NCI-H2029 treated with DMSO at 0.1 percent for 48 hours (cell line): ENCODE measurements around the gene GPRC5A.

Experiments used
- DNase-seq: peaks from one replicate; lab custom pipeline; 2025; lab: John Stamatoyannopoulos, UW

GPRC5A gene

DNA sequence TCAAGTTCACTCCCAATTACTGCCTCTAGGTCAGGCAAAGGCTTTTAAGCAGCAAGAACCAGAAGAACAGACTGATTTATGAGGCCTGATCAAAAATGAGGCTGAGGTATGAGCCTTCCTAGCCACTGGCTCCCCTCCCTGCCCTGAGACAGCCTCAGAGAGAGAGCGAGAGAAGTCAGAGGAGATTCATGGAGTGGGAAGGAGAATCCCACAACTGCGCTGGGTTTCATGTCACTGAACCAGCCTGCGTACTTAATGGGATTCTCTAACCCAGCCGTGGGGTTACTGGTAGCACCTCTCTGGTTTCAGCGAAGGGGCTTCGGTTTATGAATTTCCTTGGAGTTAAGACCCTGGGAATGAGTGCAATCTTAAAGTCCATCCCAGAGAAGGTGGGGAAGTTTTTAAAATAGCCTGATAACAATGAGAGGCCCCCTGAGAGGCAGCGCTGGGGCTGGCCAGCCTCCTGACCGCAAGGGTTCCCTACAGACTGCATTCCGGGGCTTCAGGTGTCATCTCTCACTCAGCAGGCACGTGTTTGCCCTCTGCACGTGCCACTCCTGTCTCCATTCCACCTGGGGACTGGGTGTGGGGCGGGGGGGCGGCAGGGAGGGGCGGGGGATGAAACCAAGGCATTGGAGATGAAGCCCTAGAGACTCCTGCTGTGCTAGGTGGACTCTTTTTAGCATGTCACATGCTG is 6.1 kb upstream of the GPRC5A start:
- DNase-seq: no peak

DNA sequence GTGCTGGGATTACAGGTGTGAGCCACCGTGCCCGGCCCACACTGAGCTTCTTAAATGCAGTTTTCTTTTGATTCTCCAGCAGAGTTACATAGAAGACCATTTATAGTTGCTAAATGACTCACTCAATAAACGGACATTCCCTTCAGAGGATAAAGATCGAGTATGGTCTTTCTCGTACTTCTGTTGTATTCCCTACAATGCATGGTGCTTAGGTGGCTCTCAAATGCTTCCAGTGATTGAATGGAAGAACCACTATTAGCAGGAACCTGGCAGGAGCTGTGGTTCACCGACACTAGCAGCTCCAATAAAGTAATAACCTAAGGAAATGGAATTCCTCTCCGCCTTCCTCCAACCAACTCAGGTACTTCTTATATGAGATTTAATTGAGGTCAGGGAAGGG is 3.9 kb upstream of the GPRC5A start:
- no peak for DNase-seq

DNA sequence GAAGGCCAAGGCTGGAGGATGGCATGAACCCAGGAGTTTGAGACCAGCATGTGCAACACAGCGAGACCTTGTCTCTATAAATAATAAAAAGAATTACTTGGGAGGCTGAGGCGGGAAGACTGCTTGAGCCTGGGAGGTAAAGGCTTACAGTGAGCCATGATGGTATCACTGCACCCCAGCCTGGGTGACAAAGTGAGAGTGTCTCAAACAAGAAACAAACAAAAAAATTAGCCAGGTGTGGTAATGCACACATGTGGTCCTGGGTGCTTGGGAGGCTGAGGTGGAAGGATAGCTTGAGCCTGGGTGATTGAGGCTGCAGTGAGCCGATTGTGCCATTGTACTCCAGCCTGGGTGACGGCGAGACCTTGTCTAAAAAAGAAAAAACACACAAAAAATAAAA is 1.7 kb upstream of the GPRC5A start:
- no peak for DNase-seq

DNA sequence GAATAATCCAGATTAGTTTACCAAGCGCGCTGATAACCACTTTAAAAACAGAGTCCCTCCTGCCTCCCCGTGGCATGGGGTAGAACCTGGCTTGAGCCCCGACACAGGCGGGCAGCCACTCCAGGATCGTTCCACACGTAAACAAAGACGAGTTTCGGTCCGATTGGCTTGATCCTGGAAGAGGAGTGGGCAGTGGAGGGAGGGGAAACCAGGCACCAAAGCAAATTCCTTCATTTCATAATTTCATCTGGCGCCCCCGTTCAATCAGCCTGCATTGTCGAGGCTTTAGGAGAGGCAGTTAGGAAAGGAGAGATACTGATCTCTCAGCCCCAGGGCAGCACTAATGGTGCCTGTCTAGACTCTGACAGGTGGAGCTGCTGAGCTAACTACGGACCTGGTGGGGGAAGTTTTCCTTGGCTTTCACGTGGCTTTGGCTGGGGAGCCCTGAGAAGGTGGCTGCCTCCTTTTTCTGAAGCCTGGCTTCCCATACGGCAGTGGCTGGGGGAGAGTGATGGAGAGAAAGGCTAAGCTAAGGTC is 751 bp upstream of the GPRC5A start:
- no peak for DNase-seq

DNA sequence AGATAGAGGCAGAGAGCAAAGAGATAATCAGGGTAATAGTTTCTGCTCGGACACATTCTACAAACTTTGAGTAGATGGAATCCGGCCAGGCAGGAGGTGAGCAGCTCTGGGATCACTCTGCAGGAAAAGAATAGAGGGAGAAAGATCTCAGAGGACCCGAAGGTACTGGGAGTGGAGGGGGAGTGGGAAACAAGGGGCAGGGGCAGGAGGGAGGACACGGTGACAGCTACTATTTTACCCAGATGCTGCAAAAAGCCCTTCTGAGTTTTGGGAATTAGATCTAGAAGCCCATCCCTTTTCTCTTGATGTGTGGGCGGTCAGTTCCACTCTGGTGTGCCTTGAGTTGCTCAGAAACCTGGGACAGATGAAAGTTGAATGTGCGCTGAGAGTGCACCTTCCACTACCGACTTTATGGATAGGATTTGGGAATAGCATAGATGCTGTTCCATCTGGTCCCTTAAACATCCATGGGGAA is 556 bp downstream of the GPRC5A start:
- no peak for DNase-seq

DNA sequence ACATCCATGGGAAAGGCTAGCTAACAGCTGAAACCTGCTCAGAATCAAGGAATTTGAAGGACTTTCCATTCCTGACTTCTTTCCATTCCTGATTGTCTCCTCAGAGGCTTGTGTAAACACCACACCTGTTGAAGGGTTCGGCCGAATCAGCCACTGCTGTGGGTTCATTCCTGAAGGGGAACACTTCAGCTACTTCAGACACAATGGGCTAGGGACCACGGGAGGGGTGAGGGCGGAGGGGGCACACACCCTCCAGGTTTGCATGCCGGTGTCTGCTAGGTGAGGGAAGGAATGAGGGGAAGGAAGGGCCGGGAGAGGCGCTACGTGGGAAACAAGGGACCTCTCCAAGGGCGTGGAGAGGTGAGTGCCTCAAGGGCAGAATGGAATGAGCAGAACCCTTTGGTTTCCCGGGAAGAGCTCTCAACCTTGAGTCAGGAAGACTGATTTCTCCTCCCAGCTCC is 1.3 kb downstream of the GPRC5A start:
- DNase-seq: peak; percentile 37

DNA sequence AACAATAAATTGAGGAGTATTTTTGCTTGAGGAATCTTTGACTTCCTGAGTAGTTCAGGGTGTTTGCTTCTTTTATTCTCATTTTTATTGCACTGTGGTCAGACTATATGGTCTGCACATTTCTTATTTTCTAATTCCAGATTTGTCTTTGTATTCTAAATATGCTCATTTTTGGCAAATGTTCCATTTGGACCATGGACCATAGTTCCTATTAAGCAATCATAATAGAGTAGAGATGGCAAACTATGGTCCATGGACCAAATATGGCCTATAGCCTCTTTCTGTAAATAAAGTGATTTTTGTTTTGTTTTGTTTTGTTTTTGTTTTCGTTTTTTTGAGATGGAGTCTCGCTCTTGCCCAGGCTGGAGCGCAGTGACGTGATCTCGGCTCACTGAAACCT is 2.1 kb downstream of the GPRC5A start:
- DNase-seq: no peak

DNA sequence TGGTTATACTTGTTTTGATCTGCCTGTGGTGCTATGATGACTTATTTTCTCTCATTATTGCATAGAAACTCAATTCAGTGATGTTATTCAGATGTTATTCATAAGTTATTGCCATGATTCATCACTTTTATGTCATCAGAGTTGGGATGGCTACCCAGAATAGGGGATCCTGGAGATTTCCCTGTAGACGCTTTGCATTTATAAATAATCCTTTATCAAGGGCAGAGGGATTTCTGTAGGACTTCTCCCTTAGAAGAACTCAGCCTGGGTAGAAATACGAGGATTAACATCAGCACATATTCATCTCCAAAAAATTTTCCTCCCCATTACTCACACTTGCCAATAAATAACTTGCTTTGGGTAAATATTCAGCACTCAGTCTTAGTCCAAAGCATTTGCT is 4.9 kb downstream of the GPRC5A start:
- no peak for DNase-seq

DNA sequence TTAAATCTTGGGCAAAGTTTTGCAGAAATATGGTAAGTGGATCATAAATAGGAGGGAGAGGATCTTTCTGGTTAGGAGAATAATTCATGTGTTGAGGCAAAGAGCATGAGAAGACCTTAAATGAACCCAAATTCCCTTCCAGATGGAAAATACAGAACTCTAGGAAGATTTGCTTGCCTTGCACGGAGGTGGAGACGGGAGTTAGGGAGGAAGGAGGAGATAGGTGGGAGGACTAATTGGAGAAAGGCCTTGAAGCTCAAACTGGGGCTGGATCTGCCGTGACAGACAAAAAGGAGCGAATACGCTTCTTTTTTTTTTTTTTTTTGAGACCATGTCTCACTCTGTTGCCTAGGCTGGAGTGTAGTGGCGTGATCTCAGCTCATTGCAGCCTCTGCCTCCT is 5.9 kb downstream of the GPRC5A start:
- DNase-seq: no peak

DNA sequence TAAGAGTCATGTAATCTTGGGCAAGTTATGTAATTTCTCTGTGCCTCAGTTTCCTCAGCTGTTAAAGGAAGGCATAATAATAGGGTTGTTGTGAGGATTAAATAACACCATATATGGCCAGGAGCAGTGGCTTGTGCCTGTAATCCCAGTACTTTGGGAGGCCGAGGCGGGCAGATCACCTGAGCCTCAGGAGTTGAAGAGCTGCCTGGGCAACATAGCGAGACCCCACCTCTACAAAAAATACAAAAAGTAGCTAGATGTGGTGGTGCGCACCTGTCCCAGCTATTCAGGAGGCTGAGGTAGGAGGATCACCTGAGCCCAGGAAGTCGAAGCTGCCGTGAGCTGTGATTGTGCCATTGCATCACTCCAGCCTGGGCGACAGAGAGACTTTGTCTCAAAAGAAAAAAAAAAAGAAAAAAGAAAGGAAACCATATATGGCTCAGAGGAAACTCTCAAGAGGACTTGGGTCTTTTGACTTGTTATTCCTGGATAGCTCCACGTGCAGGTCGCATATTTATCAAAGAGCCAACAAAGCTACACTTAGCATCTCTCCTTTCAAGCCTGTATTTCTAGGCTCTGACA is 6.9 kb downstream of the GPRC5A start:
- no peak for DNase-seq

DNA sequence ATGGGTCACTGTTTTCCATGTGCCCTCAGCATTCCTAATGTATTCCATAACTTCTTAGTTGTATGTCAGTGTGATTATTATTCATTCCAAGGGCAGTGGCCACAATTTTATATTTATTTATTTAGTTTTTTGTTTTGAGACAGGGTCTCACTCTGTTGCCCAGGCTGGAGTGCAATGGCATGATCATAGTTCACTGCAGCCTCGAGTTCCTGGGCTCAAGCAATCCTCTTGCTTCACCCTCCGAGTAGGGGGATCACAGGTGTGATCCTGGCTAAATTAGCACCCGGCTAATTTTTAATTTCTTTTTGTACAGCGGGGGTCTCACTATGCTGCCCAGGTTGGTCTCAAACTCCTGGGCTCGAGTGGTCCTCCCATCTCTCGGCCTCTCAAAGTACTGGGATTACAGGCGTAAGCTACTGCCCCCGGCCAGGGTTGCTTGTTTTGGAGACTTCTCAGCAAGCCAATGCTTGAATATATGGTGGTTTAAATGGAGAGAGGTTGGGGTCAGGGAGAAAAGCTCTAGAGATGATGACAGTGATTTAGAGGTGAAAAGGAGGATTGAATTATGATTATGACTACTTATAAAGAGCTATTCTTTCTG is 7.6 kb downstream of the GPRC5A start:
- no peak for DNase-seq

DNA sequence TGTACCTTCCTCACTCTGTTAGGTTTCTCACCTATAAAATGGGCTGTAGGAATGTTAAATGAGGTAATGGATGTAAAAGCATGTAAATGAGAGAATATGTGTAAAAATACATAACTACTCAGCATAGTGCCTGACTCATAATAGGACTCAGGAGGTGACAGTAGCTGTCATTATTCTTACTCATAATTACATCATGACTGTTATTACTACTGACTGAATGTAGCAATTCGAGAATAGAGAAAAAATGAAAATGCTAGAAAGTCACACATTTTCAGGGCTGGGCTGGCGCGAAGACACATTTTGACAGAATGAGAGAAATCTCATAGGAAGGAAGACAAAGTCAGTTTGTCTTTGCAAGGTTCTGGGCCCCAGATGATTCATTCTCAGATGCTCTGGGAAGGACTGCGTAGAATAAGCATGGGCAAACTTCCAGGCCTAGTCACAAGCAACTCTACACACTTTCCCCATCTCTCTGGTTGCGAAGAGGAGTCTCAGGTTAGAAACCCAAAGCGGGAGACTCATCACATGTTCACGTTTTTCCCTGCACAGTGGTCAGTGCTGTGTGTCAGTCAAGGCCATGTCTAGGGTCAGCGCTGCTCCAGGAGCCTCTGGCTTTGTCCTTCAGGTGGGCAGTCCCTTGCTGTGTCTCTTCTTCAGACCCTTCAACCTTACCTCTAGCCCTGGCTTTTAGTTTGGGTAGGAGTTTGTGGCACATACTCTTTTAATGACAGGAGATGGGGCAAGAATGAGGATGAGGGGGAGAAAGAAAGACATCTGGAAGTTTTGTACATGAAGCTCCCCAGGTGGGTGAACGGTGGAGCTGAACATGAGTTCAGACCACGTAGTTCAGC is 8.4 kb downstream of the GPRC5A start:
- DNase-seq: no peak

DNA sequence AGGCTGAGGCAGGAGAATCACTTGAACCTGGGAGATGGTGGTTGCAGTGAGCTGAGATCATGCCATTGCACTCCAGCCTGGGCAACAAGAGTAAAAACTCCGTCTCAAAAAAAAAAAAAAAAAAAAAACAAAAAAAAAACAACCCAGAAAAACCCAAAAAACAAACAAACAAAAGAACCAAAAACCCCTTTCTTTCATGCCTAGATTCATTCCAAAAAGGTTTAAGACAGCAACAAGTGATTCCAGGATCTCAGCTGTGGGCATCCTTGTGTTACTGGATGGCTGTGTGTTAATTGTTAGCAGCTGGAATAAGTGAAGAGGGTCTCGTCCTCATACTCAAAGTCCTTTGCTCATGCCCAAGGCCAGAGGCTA is 9.4 kb downstream of the GPRC5A start:
- DNase-seq: no peak

DNA sequence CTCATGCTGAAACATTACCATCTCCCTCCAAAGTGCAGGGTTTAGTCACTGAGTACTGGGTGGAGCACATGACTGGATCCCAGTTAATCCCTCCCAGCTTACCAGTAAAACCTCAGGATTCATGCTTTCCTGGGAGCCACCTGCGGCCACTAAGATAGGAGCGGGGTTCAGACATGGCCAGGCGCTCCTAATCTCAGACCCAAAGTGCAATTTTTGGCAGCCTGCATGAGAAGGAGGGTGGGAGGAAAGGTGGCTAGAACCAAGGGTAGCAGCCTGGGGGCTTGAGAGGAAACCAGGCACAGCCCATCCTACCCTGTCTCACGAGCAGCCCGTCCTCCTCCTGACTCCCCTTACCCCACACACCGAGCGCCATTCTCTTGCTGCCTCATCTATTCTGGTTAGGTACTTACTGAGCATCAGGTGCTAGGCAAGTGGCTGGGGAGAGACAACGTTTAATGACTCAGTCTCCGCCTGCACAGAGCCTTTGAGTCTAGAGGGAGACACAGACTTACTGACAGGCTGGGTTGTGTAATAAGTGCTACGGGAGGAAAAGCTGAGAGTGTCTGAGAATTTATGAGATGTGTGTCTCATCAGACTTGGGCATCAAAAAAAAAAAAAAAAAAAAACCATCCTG is 9.9 kb downstream of the GPRC5A start:
- DNase-seq: no peak

DNA sequence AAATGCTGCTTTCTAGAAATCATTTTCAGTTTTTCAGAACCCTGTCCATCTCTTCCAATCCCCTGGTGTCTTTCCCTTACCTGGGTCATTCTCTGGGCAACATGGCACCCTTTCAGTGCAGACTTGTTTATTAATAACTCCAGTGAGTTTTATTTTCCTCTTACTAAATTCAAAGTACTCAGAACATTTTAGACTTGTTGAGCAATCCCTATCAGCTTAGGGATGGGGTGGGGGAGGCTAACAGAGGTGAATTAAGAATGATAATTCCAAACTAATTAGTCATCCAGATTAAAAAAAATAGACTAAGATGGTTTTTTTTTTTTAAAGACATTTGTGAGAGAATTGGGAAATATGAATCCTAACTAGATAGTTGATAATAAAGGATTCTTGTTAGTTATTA is 10.7 kb downstream of the GPRC5A start:
- no peak for DNase-seq

DNA sequence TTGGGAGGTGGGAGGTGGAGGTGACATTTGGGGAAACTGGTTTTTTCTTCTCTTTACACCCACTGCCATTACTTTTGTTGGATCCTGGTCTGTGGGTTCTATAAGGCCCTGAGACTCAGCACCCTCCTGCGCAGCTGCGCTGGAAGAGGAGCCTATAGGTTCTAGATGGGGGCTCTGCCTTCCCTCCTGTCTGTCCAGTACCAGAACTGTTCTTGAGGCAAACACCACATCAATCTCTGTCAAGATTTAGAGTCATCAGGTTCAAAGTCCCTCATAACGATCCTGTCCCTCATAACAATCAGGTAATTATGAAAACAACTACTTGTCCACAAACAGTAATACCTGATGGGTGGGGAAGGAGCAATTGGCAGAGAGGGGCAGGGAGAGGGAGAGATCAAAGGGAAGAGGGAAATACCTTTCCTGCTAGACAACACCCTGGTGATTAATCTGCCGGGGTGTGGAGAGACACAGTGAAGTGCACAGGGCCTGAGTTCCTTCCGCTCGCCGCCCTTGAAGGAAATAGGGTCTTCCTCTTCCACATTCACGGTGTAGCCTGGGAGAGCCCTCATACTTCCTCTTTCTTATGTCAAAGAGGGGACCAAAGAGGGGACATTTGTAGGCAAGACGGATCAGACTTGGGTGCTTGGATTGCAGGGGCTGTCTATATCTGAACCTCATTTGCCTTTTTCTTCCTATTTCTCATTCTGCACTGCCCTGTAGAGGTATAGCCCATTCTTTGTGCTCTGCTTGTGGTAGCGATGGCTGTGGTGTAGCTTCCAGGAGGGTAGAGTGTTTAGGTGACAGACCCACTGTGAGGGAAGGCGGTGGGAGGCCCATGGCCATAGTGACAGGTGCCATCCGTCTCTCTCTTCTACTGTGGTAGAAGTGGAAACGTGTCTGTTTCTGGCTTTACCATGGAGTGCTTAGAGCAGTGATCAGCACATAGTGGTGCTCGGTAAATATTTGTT is 12.6 kb downstream of the GPRC5A start:
- DNase-seq: no peak

DNA sequence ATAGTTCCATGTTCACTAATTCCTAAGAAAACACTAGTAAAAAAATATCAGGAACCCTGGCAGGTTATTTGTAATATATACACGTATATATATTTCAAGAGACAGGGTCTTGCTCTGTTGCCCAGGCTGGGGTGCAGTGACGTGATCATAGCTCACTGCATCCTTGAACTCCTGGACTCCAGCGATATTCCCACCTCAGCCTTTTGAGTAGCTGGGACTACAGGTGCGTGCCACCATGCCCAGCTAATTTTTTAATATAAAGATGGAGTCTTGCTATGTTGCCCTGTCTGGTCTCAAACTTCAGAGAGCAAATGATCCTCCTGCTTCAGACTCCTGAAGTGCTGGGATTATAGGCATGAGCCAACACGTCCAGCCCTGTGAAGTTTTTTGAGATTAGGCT is 16.2 kb downstream of the GPRC5A start:
- no peak for DNase-seq

DNA sequence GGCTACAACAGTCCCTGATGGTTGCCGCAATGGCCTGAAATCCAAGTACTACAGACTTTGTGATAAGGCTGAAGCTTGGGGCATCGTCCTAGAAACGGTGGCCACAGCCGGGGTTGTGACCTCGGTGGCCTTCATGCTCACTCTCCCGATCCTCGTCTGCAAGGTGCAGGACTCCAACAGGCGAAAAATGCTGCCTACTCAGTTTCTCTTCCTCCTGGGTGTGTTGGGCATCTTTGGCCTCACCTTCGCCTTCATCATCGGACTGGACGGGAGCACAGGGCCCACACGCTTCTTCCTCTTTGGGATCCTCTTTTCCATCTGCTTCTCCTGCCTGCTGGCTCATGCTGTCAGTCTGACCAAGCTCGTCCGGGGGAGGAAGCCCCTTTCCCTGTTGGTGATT is 16.9 kb downstream of the GPRC5A start:
- DNase-seq: no peak

DNA sequence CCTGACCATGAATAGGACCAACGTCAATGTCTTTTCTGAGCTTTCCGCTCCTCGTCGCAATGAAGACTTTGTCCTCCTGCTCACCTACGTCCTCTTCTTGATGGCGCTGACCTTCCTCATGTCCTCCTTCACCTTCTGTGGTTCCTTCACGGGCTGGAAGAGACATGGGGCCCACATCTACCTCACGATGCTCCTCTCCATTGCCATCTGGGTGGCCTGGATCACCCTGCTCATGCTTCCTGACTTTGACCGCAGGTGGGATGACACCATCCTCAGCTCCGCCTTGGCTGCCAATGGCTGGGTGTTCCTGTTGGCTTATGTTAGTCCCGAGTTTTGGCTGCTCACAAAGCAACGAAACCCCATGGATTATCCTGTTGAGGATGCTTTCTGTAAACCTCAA is 17.3 kb downstream of the GPRC5A start:
- DNase-seq: no peak

DNA sequence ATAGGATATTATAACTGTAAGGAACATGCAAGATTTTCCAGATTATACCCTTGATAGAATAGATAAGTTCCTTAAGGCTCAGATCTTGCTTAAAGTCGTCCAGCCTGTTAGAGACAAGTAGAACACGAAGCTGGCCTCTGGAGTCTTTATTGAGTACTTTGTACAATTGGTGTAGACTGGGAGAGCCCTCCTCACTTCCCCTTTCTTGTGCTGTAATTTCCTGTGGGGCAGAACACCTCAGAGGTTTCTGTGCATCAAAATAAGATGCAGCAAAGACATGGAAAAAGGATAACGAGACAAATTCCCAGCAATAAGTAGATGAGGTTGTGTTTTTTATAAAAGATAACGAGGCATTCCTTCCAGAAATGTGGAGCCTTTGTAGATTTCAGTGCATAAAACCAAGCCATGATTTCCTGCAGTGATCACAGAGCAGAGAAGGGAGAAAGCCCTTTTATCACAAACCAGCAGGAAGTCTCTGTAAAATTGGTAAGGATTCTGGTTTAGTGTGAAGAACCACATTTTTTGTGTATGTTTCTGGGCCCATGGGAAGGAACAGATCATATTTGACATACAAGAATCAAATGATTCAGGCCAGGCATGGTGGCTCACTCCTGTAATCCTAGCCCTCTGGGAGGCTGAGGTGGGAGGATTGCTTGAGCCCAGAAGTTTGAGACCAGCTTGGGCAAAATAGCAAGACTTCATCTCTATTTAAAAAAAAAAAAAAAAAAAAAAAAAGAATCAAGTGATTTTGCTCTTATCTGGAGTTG is 18.0 kb downstream of the GPRC5A start:
- DNase-seq: no peak
